ENCODE measurements around the gene ABCC10.
"Not testable (repeated sequence)": the region's sequence is repeated elsewhere in the genome, so short reads cannot be mapped to it uniquely, and the experiment has no call there.

Gene ABCC10

GRCh38 chr6:43407296-43407695 is 20.0 kb upstream of the ABCC10 start:
- DNase-seq (ENCODE audit: low read depth), result no peak

GRCh38 chr6:43408259-43408658 is 19.1 kb upstream of the ABCC10 start:
- DNase-seq (ENCODE audit: low read depth), result no peak

GRCh38 chr6:43410776-43411175 is 16.6 kb upstream of the ABCC10 start:
- not testable (repeated sequence) for DNase-seq (ENCODE audit: low read depth)

- no peak for DNase-seq (ENCODE audit: low read depth)
Observed at GRCh38 chr6:43412541-43412940, 14.8 kb upstream of the ABCC10 start.

- no peak for DNase-seq (ENCODE audit: low read depth)
Observed at GRCh38 chr6:43413002-43413401, 14.3 kb upstream of the ABCC10 start.

- DNase-seq (ENCODE audit: low read depth), result not testable (repeated sequence)
Observed at GRCh38 chr6:43415275-43415674, 12.1 kb upstream of the ABCC10 start.

- no peak for DNase-seq (ENCODE audit: low read depth)
Observed at GRCh38 chr6:43416935-43417334, 10.4 kb upstream of the ABCC10 start.

- DNase-seq (ENCODE audit: low read depth), result no peak
Observed at GRCh38 chr6:43420012-43420709, 7.2 kb upstream of the ABCC10 start.

- DNase-seq (ENCODE audit: low read depth), result no peak
Observed at GRCh38 chr6:43421831-43422230, 5.5 kb upstream of the ABCC10 start.

- DNase-seq (ENCODE audit: low read depth), result not testable (repeated sequence)
Observed at GRCh38 chr6:43425083-43425482, 2.3 kb upstream of the ABCC10 start.

GRCh38 chr6:43426928-43427405 is 374 bp upstream of the ABCC10 start:
- DNase-seq (ENCODE audit: low read depth), result no peak

GRCh38 chr6:43428112-43428570 is 800 bp downstream of the ABCC10 start:
- DNase-seq (ENCODE audit: low read depth), result no peak

GRCh38 chr6:43428874-43429273 is 1.5 kb downstream of the ABCC10 start:
- DNase-seq (ENCODE audit: low read depth), result no peak

GRCh38 chr6:43432009-43432945 is 4.9 kb downstream of the ABCC10 start:
- no peak for DNase-seq (ENCODE audit: low read depth)

GRCh38 chr6:43433148-43433547 is 5.8 kb downstream of the ABCC10 start:
- no peak for DNase-seq (ENCODE audit: low read depth)

- DNase-seq (ENCODE audit: low read depth), result no peak
Observed at GRCh38 chr6:43434001-43434840, 6.9 kb downstream of the ABCC10 start.

GRCh38 chr6:43434943-43435342 is 7.6 kb downstream of the ABCC10 start:
- no peak for DNase-seq (ENCODE audit: low read depth)

- no peak for DNase-seq (ENCODE audit: low read depth)
Observed at GRCh38 chr6:43435682-43436437, 8.5 kb downstream of the ABCC10 start.

GRCh38 chr6:43436577-43437282 is 9.4 kb downstream of the ABCC10 start:
- peak; percentile 86 for DNase-seq (ENCODE audit: low read depth)

GRCh38 chr6:43437700-43438099 is 10.4 kb downstream of the ABCC10 start:
- DNase-seq (ENCODE audit: low read depth), result no peak

- no peak for DNase-seq (ENCODE audit: low read depth)
Observed at GRCh38 chr6:43442935-43443334, 15.6 kb downstream of the ABCC10 start.
